T-helper 2 cell (primary cell): ENCODE measurements around the gene PRKAB1.

Source experiments
- DNase-seq, 5 experiments: peaks; one replicate each; pipeline versions ENCODE4 v3.0.0 to v3.0.0-alpha.2; 2012 to 2022

Gene PRKAB1

GRCh38 chr12:119714614-119715267 lies 46.8 kb downstream of the PRKAB1 start:
- no peak for DNase-seq

GRCh38 chr12:119715268-119715620 lies 47.3 kb downstream of the PRKAB1 start:
- DNase-seq: no peak

- DNase-seq: no peak
These were observed 50.2 kb downstream of the PRKAB1 start for GRCh38 chr12:119718141-119718540.

- no peak for DNase-seq
These were observed 52.4 kb downstream of the PRKAB1 start for GRCh38 chr12:119720349-119720748.

- DNase-seq: no peak
These were observed 53.4 kb downstream of the PRKAB1 start for GRCh38 chr12:119721306-119721705.

GRCh38 chr12:119725523-119725922 lies 57.6 kb downstream of the PRKAB1 start:
- no peak for DNase-seq

- no peak for DNase-seq
These were observed 59.9 kb downstream of the PRKAB1 start for GRCh38 chr12:119727600-119728443.

- DNase-seq: no peak
These were observed 60.5 kb downstream of the PRKAB1 start for GRCh38 chr12:119728444-119728745.

- no peak for DNase-seq
These were observed 61.9 kb downstream of the PRKAB1 start for GRCh38 chr12:119729871-119730270.

- no peak for DNase-seq
These were observed 62.4 kb downstream of the PRKAB1 start for GRCh38 chr12:119730381-119730780.
